ENCODE results near the gene PPP1R1C. TPM values are rescaled to one million over a fixed set of nuclear protein-coding genes. Genes with fewer than 3 reads are reported as not detected.

The PPP1R1C gene
- total RNA-seq, 2 donors from 2014 or later = 2.8 to 6.1 TPM

DNA sequence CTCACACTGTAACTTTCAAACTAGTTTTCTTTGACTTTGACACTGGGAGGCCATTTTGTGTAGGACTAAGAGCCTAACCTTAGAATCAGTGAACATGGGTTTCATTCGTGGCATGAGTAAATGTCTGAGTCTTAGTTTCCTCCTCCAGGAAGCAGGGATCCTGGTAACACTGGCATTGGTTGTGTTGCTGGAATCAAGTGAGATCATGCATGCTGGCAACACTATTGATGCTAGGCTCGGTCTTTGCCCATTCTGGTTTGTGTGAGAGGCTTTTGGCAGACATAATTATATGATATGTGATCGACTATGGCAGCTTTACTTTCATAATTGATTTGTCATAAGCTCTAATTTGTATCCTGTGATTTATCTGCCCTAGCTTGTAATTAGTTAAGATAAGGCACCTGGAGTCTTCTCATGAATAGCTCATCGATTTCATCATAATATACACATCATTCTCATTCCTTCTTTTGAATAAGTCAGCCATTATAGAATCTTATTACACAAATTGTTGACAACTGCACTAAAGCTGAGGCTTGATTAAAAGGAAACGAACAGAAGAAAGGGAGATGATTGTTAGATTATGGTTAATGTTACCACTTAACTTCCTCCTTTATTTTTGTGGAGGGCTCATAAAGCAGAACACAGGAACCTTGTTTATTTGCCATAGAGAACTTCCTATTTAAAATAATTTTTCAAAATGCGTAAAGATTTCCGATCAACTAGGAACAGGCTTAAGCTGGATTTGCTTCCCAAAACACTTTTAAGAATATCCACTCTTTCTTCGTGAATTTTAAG lies 12.6 kb downstream of the PPP1R1C start:
- no peak overlapping the region for H3K4me3 Mint-ChIP-seq
- Histone ChIP-seq H3K9ac (ENCODE audit: extremely low read depth, low read length, poor library complexity, severe bottlenecking) (no peak overlapping the region), H3K4me3 (ENCODE audit: low read length) (no peak overlapping the region), H3K9me3 (ENCODE audit: control insufficient read depth, low read length) (no peaks in the 10 kb centered on the region), H3K27ac (ENCODE audit: low read depth, low read length) (no peak overlapping the region), H3K36me3 (ENCODE audit: control insufficient read depth, insufficient read depth, low read length) (no peaks in the 10 kb centered on the region), H3K27me3 (ENCODE audit: control insufficient read depth, insufficient read depth, low read length, poor library complexity, severe bottlenecking) (no peaks in the 10 kb centered on the region), H3K4me1 (ENCODE audit: control insufficient read depth, insufficient read depth, low read length) (no peaks in the 10 kb centered on the region)
- H3K9me3 Mint-ChIP-seq = no peaks in the 10 kb centered on the region
- no peaks in the 10 kb centered on the region for H3K36me3 Mint-ChIP-seq (ENCODE audit: low read depth)
- no peak for TF ChIP-seq CTCF (conservative IDR thresholded peaks at IDR 0.05)
- no peak for DNase-seq
- no peak overlapping the region for H3K27ac Mint-ChIP-seq
- no peaks in the 10 kb centered on the region for H3K27me3 Mint-ChIP-seq (ENCODE audit: insufficient read depth)
- WGBS, 2 experiments (ENCODE audit: insufficient coverage in 1 of 2, insufficient read length in 1 of 2) = 86 to 100% methylated on average over 5 to 8 of the region's 8 CpGs
- no peaks in the 10 kb centered on the region for H3K4me1 Mint-ChIP-seq

- no peak overlapping the region for H3K4me3 Mint-ChIP-seq
- 80 to 88% methylated on average over 1 to 2 of the region's 2 CpGs for WGBS, 2 experiments (ENCODE audit: insufficient coverage in 1 of 2, insufficient read length in 1 of 2)
Observed at GRCh38 chr2:181998891-181999654, 13.4 kb downstream of the PPP1R1C start.

GRCh38 chr2:181999911-182000310 lies 14.3 kb downstream of the PPP1R1C start:
- no peak for TF ChIP-seq CTCF (conservative IDR thresholded peaks at IDR 0.05)
- no peaks in the 10 kb centered on the region for H3K4me1 Mint-ChIP-seq
- WGBS, 2 experiments (ENCODE audit: insufficient coverage in 1 of 2, insufficient read length in 1 of 2) = 91 to 93% methylated on average over 1 to 3 of the region's 3 CpGs

More at GRCh38 chr2:181998891-181999654, 13.4 kb downstream of the PPP1R1C start:
- DNase-seq = no peak
- Mint-ChIP-seq H3K36me3 (ENCODE audit: low read depth) (no peaks in the 10 kb centered on the region), H3K27ac (no peak overlapping the region), H3K4me1 (no peaks in the 10 kb centered on the region), H3K9me3 (no peaks in the 10 kb centered on the region), H3K27me3 (ENCODE audit: insufficient read depth) (no peaks in the 10 kb centered on the region)
- Histone ChIP-seq H3K27ac (ENCODE audit: low read depth, low read length) (no peak overlapping the region), H3K4me3 (ENCODE audit: low read length) (no peak overlapping the region), H3K9me3 (ENCODE audit: control insufficient read depth, low read length) (no peaks in the 10 kb centered on the region), H3K9ac (ENCODE audit: extremely low read depth, low read length, poor library complexity, severe bottlenecking) (no peak overlapping the region), H3K27me3 (ENCODE audit: control insufficient read depth, insufficient read depth, low read length, poor library complexity, severe bottlenecking) (no peaks in the 10 kb centered on the region), H3K4me1 (ENCODE audit: control insufficient read depth, insufficient read depth, low read length) (no peaks in the 10 kb centered on the region), H3K36me3 (ENCODE audit: control insufficient read depth, insufficient read depth, low read length) (no peaks in the 10 kb centered on the region)
- TF ChIP-seq CTCF (conservative IDR thresholded peaks at IDR 0.05) = no peak

More at GRCh38 chr2:181999911-182000310, 14.3 kb downstream of the PPP1R1C start:
- Histone ChIP-seq H3K4me1 (ENCODE audit: control insufficient read depth, insufficient read depth, low read length) (no peaks in the 10 kb centered on the region), H3K27ac (ENCODE audit: low read depth, low read length) (no peak overlapping the region), H3K9me3 (ENCODE audit: control insufficient read depth, low read length) (no peaks in the 10 kb centered on the region), H3K36me3 (ENCODE audit: control insufficient read depth, insufficient read depth, low read length) (no peaks in the 10 kb centered on the region), H3K27me3 (ENCODE audit: control insufficient read depth, insufficient read depth, low read length, poor library complexity, severe bottlenecking) (no peaks in the 10 kb centered on the region), H3K9ac (ENCODE audit: extremely low read depth, low read length, poor library complexity, severe bottlenecking) (no peak overlapping the region), H3K4me3 (ENCODE audit: low read length) (no peak overlapping the region)
- no peak overlapping the region for H3K4me3 Mint-ChIP-seq
- H3K36me3 Mint-ChIP-seq (ENCODE audit: low read depth) = no peaks in the 10 kb centered on the region
- H3K27me3 Mint-ChIP-seq (ENCODE audit: insufficient read depth) = no peaks in the 10 kb centered on the region
- no peak overlapping the region for H3K27ac Mint-ChIP-seq
- DNase-seq = no peak
- no peaks in the 10 kb centered on the region for H3K9me3 Mint-ChIP-seq
